LNCaP clone FGC (cell line): ENCODE measurements around the gene CEP55.

Experiments
- DNase-seq: peaks from one replicate; pipeline ENCODE4 v3.0.0-alpha.2; 2011; ENCODE audit warnings: low read depth
- H3K4me3 ChIP-seq: 2 replicates; pipeline ENCODE4 v1.5.1; 2011; ENCODE audit warnings: mild to moderate bottlenecking, low read depth, low read length, control low read depth
- CTCF ChIP-seq: IDR thresholded peaks from 2 replicates; pipeline ENCODE4 v1.5.1; 2012; ENCODE audit warnings: mild to moderate bottlenecking; ENCODE audit not compliant: control insufficient read depth, insufficient read depth; ENCODE audit errors: extremely low read depth

CEP55 gene

GRCh38 chr10:93475871-93476270, 20.5 kb upstream of the CEP55 start:
- DNase-seq: no peak
- no peak overlapping the region for H3K4me3 ChIP-seq
- no peak for TF ChIP-seq CTCF

DNA sequence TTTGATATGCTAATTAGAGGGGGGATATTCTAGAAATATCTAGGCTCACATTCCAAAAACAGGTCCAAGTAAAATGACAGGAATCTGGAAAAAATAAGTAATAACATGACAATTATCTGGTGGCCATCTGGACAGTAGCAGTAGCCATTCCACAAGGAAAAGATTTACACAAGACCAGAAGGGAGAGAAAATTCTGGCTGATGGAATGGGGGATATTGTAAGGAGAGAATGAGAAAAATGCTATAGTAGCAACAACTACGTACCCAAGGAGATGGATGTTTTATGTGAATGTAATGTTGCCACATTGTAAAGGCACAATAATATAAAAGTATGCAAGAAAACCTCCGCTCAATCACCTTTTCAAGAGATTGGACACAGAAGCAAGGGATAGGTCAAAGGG, 19.7 kb upstream of the CEP55 start:
- TF ChIP-seq CTCF: no peak
- DNase-seq: no peak
- H3K4me3 ChIP-seq: no peak overlapping the region

- no peak overlapping the region for H3K4me3 ChIP-seq
- no peak for DNase-seq
- no peak for TF ChIP-seq CTCF
Measured at GRCh38 chr10:93478873-93479272, 17.5 kb upstream of the CEP55 start.

GRCh38 chr10:93481637-93482144, 14.7 kb upstream of the CEP55 start:
- DNase-seq: no peak
- H3K4me3 ChIP-seq: peak overlapping the region; percentile 58
- no peak for TF ChIP-seq CTCF

DNA sequence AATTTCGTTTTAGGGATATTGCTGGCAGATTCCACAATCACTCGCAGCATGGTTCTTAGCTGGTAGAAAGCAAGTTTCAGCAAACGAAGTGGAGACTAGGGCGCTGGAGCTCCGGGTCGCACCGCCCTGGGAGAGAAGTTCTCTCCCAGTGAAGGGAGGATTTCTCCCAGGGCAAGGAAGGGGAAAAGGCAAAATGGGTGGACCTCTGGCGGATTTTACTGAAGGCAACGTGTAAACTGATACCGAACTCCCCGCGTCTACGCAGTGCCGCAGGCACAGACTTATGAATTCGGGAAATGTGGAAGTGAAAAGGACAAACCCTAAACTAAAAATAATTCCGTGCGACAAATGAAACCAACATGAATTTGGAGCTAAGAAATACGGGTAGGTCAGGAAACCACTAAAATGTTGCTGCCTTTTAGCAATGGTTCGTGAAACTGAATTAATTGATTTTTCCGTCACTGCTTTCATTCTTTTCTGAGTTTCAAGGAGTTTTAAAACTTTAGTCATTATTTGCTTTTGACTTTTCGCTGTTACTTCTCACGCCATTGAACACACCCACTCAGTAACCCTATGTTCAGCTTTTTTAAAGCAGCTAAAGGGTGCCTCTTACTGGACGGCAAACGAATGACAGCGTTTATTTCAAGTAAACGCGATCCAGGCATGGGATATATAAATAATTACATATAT, 14.1 kb upstream of the CEP55 start, which contains the start of gene MYOF:
MYOF (minus strand) TSS at position 190 of the 690 bp plus-strand sequence; CDS start at position 50, 140 bp downstream.
- H3K4me3 ChIP-seq: peak within 1 kb of the TSS; percentile 58
- peak; percentile 84 for TF ChIP-seq CTCF
- peak; percentile 52 for DNase-seq

DNA sequence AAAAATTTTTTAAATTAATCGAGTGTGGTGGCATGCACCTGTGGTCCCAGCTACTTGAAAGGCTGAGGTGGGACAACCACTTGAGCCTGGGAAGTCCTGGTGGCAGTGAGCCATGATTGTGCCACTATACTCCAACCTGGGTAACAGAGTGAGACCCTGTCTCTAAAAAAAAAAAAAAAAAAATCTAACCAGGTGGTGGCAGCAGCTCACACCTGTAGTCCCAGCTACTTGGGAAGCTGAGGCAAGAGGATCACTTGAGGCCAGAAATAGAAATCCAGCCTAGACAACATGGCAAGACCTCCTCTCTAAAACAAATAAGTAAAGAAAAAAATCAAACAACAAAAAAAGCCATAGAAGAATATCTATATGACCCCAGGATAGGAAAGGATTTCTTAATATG, 10.7 kb upstream of the CEP55 start:
- TF ChIP-seq CTCF: no peak

More for the DNA sequence above, 10.7 kb upstream of the CEP55 start:
- H3K4me3 ChIP-seq: no peak overlapping the region
- DNase-seq: no peak
